NCI-H2107 treated with DMSO at 0.1 percent for 48 hours (cell line): ENCODE results near the gene PRKCA.
"Not testable (repeated sequence)": the region's sequence is repeated elsewhere in the genome, so short reads cannot be mapped to it uniquely, and the experiment has no call there.

ENCODE experiments used
- DNase-seq: peaks from one replicate; lab custom pipeline; 2025; ENCODE audit not compliant: unreplicated experiment; lab: John Stamatoyannopoulos, UW

PRKCA gene

DNA sequence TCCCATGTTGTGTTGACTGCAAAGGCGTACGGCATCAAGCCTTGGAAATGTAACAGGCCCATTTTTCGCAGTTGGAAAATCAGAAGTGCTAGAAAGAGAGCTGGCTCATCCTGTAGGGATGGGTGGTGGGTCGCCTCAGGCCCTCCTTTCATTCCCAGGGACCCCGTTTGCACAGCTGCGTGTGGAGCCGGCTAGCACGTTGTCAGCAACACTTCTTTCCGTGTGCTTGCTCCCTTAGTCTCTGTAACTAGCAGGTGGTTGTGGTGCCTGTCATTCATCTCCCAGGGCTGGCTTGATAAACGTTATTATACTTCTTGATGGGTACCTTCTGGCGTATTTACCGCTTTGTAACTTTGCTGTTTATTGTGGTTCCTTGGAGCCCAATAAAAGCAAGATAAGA lies 293.5 kb downstream of the PRKCA start:
- DNase-seq = no peak

DNA sequence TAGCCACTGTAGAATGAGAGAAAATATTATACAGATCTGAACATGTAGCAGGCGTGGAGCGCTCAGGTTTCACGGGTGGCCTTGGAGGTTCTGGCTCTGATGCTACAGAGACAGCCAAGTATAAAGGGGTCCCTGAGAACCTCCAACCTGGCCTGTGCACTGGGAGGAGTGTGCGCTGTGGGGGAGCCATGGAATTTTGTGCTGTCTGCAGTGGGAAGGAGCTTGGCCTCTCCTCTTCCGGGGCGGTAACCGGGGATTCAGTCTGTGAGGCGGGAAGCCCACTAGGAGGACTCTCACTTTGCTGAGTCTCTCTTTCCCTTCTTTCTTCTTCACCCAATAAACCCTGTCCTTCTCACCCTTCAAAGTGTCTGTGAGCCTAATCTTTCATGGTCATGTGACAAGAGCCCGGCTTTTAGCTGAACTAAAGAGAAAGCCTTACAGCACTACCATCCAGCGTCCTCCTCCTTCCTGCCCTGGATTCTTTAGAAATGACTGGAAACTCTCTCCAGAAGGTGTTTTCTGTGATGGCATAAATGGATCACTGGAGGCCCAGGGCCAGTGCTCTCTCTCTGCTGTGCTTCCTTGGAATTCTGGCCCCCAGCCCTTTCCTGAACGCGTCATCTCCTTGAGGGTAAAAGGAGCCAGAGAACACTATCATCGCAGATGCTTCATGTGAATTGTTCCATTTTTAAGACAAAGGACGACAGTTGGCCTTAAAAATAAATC lies 300.4 kb downstream of the PRKCA start:
- DNase-seq = no peak

DNA sequence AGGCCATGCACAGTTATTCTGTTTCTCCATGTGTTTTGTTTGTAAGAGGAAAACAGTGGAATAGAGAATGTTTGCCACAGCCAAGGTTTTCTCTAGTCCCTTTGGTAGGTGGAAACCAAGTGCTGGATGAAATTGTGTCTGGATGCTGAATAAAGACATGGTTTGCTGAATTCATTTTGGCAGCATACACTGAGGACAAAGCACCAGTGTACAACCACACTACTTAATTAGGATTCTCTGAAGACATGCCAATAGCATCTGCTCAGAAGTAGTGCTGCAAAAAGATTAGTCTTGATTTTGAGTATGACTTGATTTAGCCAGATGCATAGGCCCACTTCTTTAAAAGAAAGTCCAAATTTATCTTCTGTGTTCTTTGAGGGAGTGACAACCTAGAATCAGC lies 302.0 kb downstream of the PRKCA start:
- DNase-seq = no peak

DNA sequence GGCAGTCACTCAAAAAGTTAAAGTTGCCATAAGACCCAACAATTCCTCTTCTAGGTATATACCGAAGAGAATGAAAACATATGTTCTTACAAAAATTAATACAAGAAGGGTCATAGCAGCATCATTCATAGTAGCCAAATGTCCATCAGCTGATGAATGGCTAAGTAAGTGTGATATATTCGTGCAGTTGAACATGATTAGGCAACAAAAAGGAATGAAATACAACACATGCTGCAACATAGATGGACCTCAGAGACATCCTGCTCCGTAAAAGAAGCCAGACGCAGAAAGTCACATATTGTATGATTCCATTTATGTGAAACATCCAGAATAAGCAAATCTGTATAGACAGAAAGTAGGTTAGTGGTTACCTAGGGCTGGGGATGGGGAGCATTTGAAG lies 303.1 kb downstream of the PRKCA start:
- DNase-seq = no peak

DNA sequence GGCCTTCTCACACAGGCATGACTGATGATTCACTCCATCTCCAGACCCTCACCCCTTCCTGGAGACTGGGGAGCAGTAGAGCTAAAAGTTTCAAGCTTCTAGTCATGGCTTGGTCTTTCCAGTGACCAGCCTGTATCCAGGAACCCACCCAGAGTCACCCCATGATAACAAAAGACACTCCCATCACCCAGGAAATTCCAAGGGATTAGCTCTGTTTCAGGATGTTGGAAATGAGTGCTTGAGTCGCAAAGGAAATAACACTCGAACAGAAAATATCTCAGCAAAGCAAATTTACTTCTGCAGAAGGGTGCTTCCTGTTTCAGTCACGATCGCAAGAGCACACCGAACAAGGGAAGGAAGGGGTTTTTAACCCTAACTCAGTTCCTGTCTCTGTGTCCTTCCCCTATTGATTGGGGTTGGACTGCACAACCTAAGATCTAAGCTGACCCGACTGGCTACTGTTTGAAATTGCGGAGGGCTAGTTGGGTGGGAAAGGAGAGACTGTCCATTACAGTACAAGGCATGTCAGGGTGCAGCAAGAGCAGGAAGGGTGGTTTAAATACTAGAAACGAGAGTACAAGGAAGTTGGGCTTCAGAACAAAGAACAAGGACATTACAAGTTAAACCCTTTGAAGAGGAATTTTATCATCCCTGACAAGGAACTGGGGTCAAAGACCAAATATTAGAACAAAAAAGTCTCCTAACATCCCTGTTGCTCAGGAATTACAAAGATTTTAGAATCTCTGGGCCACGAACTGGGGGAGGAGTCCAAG lies 308.1 kb downstream of the PRKCA start:
- DNase-seq = no peak

DNA sequence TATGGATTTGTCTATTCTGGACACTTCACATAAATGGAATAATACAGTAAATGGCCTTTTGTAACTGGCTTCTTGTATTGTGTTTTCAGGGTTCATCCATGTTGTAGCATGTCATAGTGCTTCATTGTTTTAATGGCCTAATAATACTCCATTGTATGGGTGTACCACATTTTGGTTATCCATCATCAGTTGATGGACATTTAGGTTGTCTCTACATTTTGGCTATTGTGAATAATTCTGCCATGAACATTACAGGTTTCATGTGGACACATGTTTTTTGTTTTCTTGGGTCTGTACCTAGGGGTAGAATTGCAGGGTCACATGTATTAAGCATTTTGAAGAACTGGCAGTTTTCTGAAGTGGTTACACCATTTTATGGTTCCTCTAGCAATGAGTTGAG lies 309.0 kb downstream of the PRKCA start:
- DNase-seq = no peak

DNA sequence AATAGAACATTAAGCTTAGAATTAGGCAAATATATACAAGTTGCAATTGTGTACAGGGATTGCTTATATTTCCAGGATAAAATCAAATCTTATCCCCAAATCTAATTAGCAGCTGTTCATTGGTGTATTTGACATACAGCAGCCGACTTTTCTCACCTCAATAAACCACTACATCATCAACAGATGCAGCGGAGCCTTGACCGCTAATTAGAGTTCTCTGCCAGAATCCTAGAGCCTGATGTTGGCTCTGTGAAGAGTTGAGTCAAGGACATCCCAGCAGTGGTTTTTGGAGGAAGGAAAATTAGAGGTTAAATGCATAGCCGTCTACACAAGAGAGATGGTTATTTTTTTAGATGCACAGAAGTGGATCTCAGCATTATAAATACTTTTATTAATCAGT lies 310.6 kb downstream of the PRKCA start:
- no peak for DNase-seq

DNA sequence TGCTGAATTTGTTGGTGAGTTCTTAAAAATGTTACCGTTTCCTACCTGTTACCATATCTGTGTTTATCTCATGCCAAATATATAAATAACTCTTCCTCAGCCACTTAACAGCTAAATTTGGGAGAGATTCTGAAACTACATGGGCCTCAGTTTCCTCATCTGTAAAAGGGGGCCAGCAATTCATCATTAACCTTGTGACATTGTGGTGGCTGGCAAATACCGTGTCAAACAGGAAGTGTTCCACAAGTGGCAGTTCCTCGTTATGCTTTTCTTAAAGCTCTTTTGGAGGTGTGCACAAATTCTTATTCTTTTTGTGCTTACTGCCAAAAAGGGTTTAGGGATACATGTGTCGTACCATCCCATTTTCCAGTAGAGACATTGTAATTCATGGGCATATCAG lies 312.1 kb downstream of the PRKCA start:
- no peak for DNase-seq

DNA sequence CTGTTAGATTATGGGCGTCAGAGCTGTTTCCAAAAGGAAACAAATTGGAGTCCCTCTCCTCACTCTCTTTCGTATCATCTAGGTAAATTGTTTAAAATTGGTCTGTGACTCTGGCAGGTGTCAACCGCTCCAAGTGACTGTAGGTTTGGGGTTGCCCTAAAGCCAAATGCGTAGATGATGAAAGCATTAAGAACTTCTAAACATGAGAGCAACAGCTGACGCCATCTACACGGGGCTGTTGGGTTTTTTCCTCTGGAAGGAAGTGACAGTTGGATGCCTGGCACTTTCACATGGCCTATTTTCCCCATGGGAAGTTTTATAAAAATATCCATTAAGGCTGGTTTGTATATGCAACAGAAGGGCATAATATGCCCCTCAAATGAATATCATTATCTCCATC lies 316.8 kb downstream of the PRKCA start:
- DNase-seq = no peak

DNA sequence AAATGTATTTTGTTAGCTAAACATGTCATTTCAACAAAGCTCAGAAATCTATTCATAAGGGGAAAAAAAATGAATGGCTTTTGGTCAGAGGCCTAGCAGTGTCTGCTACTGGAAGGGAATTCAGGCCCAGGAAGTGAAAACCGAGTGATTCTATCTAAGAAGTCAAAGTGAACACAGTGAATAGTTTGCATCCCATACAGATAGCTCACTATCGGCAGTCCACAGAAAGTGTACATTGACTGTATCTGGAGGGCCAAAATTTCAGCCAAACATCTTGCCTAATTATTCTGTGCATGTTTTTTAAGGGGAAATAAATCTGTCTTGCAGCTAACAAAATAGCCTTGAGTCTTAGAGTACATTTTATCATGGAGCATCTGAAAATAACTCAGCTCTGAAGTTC lies 318.1 kb downstream of the PRKCA start:
- DNase-seq = no peak

DNA sequence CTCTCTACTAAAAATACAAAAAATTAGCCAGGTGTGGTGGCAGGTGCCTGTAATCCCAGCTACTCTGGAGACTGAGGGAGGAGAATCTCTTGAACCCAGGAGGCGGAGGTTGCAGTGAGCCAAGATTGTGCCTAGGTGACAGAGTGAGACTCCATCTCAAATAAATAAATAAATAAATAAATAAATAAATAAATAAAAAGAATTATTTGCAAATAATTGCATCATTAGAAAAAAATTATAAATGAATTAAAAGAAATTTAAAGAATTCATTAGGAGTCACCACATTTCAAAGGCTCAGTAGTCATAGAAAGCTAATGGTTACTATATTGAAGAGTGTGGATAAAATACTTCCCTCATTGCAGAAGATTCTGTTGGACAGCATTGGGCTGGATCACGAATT lies 322.2 kb downstream of the PRKCA start:
- not testable (repeated sequence) for DNase-seq

DNA sequence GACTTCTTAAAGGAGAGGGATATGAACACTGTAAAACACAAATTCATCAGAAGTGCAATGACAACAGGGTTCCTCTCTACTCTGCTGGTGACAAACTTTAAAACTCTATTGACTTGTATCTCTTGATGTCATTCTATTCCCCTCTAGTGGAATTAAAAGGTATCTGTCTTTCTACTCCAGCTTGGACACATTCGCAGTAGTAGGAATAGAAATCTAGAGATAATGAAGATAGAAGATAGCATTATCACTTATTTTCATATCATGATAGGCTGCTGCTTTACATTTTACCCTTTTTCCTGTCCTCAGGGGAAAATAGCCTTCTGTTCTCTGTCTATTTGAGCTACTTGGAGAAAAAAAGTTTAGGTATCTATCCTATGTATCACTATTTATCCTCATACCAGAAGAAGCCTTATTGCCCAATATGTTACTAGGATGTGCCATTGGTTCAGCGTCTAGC lies 322.9 kb downstream of the PRKCA start:
- DNase-seq = peak; percentile 77

DNA sequence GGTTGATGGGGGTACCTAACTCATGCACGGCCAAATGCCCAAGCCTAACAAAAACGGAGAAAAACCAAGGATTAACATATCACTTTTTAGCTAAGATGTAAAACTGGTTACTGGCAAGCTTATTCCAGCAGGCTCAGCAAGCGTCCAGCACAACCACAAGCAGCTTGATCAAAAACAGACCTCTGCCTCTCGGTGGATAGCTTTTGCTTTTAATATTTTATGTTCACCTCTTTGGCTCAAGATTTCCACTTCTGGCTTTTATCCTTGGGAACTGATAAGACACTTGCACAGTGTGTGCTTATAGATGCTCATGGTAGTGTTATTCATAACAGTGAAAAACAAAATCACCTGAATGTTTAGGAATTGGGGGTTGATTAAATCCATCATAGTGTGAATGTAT lies 325.6 kb downstream of the PRKCA start:
- DNase-seq = no peak

DNA sequence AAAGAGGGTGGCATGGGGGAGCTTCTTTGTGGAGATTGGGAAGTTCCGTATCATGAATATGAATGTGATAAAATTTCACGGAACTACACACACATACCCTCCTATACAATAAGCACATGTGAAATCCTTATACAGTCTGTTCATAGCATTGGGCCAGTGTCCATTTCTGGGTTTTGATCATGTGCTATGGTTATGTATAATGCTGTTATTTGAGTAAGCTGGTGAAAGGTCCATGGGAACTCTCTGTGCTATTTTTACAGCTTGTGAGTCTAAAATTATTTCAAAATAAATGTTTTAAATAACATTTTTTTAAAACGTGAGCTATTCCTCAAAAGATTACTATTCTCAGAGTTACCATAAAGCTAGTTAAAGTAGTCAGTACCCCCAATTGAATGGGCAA lies 327.3 kb downstream of the PRKCA start:
- no peak for DNase-seq

DNA sequence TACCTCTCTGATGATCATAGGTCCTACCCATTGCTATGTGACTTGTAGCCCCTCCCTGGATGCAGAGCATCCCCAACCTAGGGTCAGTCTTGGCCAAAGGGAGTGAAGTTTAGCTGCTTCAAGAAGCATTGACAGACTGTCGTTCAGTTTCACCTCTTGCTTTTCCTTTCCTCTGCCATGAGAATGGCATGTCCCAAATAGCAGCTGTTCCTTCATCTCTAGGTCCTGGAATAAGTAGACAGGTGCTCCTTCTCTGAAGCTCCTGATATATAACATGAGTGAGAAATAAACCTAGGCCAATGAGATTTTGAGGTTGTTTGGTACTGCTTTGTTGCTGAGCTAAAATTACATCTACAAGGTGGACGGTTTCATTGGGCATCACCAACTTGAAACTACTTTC lies 328.0 kb downstream of the PRKCA start:
- DNase-seq = no peak

DNA sequence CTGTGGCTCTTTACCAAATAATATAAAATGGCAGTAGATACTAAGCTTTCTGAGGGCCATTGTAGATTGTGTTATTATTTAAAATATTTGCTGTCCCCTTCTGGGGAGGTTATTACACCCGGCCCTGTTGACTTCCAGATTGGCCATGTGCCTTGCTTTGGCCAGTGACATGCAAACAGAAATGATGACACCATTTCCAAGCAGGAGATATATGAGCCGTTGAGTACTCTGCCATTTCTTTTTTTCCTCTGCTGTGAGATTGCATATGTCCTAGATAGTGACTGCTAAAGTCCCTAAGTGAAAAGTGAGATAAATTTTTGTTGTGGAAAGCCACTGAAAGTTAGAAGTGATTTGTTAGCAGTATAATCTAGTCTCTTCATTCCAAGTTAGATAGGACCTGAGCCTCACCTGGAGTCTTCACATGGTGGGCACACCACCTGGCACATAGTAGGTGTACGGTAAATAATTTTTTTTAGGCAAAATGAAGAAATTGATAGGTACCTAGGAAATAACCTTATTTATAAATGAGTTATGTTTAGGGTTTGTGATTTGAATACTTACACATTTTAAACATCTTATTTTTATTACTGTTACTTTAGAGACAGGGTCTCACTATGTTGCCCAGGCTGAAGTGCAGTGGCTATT lies 328.5 kb downstream of the PRKCA start:
- no peak for DNase-seq

DNA sequence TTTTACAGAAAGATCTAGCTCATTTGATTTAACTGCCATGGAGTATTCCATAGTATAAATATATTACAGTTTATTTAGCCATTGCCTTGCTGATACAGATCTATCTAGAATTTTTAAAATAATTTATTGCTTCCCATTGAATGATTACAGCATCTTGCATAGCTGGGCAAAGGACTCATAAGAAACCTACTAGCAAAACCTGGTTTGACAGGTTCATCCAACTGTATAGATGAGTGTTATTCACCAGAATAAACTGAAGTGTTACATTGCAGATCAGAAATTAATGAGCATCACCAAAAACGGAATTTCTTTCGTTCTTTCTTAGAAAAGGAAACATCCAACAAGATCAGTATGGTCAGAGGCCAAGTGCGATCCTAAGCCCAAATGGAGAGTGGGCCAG lies 330.3 kb downstream of the PRKCA start:
- DNase-seq = no peak

DNA sequence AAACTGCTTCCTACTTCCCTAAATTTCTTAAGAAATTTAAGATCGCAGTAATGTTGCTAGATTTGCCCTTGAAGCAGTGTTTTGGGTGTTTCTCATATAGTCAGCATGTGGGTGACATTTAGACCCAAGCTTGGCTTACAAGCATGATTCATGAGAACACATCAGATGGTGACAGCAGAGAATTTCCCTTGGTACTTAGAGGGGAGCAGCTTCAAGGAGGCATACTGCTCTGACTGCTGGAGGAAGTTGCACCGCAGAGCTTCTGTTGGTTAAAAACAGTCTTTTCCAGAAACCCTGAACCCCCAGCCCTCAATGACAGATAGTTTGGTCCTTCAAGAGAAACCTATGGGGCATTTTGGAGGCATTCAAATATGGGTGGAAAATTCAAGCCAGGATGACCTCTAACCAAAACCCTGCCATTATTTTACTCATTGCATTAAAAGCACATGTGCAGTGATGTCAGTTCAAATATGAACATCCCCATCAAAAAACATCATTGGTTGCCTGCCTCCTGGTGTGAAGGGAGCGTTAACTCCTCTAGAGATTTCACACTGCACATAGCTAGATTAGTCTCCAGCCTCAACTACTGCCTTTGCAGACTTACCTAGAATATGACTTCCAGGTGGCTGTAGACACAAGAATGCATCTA lies 331.0 kb downstream of the PRKCA start:
- DNase-seq = no peak

DNA sequence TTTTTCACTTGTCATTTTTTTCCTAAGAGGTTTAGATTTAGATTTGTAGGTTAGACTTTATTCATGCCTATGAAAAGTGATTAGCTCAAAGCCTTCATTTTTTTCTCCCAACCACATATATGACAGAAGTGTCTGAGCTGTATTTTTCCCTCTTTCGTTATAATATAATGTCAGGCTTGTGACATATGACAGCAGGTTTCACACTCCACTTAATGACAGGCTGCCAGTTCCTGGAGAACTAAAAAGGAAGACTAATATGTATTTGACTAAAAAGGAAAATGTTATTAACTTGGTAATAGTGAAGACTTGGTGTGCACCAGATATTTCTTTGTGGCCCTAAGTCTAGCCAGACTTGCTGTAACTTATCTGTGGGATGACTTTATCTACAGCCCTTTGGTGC lies 331.8 kb downstream of the PRKCA start:
- no peak for DNase-seq

DNA sequence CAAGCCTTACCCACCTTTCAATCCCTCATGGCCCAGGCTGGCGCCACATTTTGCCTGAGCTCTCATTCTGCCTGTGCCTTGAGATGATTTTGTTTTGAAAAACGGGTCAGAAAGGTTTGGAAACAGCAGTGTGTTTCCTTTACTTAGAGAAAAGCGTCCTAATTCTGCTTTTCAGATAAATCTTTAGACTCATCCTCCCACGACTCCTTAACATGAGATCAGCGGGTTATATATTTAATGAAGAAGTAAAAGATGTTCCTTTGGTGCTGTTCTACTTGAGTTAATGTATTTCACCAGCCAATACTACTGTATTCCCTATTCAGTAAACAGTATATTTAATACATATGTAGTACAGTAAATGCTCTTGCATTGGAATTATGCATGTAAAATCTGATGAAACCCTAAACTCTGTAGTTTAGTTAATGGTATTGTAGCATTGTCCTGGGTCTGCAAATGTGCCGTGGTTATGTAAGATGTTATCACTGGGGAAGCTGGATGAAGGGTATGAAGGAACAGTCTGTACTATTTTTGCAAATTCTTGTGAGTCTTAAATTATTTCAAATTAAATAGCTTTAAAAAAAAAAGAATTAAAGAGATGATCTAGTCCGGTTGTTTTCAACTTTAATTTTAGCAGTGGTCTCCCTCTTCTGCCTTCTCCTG lies 333.1 kb downstream of the PRKCA start:
- DNase-seq = no peak

DNA sequence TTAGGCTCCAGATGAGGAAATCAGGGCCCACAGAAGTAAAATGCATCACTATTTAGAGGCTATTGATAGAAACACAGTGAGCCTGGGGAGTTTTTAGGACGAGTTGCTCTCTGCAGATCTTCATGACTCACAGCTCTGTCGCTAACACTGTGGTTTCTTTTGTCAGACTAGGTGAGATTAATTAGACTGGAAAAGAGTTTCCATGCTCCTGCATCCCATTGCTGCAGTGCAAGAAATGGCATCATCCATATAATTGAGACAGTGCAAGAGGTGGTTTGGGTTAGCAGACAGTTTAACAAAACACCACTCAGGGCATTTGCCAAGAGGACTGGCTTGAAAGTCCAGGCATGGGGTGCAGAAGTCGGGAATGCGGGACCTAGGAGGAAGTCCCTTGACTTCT lies 333.7 kb downstream of the PRKCA start:
- DNase-seq = no peak
